ENCODE measurements around the gene FCHSD2. TPM values are rescaled to one million over a fixed set of nuclear protein-coding genes. Genes with fewer than 3 reads are reported as not detected.
A peak's percentile ranks its signal among the peaks of the same experiment; 100 is the strongest.

FCHSD2 gene
- total and polyA plus RNA-seq, 2 of the 13 experiments (the other 11 are each of a cell fraction or from before 2014, with no cell fraction given): 20.5 to 24.8 TPM

DNA sequence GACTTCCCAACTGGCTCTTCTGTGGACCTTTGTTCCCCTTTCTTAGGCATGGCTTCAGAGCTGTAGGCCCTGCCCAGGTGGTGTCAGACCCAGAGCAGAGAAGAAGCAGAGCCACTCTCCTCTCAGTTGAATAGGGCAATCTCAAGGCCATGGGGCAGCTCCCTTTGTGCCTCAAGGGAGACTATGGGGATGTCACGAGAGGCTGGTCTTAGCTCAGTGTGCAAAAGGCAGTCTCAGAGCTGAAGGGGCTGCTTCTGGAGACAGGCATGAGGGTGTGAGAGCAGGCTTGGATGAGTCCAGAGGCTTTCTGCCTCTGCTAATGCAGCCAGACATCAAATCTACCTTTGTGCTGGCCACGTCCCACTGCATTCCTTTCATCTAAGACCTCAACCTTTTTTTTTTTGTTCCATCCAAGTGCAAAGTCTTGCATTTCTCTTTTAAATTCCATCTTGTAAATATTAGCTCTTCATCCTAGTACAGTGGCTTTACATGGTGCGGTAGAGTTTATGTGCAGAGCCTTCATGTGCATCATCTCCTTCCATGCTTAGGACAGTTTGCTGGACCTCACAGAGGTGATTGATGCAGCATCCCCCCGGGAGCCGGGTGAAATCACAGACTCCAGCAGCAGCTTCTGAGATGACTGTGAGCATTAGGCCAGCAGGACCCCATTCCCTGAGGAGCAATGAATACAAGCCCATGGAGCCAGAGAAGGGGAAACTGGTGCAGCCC is 34.2 kb upstream of the FCHSD2 start (continued):
- no peak for TF ChIP-seq RFXAP (CRISPR knock-in tag; IDR thresholded peaks at IDR 0.05; ENCODE audit: borderline replicate concordance)
- TF ChIP-seq ZKSCAN8 (CRISPR knock-in tag; IDR thresholded peaks at IDR 0.05; ENCODE audit: borderline replicate concordance): 0 out of 2 replicates have a peak, but pooled peaks have one; percentile 10
- TF ChIP-seq, protein P1, sequence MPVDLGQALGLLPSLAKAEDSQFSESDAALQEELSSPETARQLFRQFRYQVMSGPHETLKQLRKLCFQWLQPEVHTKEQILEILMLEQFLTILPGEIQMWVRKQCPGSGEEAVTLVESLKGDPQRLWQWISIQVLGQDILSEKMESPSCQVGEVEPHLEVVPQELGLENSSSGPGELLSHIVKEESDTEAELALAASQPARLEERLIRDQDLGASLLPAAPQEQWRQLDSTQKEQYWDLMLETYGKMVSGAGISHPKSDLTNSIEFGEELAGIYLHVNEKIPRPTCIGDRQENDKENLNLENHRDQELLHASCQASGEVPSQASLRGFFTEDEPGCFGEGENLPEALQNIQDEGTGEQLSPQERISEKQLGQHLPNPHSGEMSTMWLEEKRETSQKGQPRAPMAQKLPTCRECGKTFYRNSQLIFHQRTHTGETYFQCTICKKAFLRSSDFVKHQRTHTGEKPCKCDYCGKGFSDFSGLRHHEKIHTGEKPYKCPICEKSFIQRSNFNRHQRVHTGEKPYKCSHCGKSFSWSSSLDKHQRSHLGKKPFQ (CRISPR knock-in tag; IDR thresholded peaks at IDR 0.05; ENCODE audit: insufficient replicate concordance): no peak
- 0 out of 2 replicates have a peak, but pooled peaks have one; percentile 5 for TF ChIP-seq ZNF510 (CRISPR knock-in tag; IDR thresholded peaks at IDR 0.05; ENCODE audit: low read depth)
- TF ChIP-seq HNRNPK (IDR thresholded peaks at IDR 0.05; ENCODE audit: low read depth, low read length, poor library complexity, severe bottlenecking): no peak
- no peak; the same call in 1 of the 2 replicates for TF ChIP-seq ZBTB20 (CRISPR knock-in tag; IDR thresholded peaks at IDR 0.05; ENCODE audit: borderline replicate concordance, low read depth)
- no peak for TF ChIP-seq HNRNPUL1 (IDR thresholded peaks at IDR 0.05; ENCODE audit: low read depth, low read length)
- TF ChIP-seq, protein P2, sequence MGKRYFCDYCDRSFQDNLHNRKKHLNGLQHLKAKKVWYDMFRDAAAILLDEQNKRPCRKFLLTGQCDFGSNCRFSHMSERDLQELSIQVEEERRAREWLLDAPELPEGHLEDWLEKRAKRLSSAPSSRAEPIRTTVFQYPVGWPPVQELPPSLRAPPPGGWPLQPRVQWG (CRISPR knock-in tag; IDR thresholded peaks at IDR 0.05; ENCODE audit: borderline replicate concordance, low read depth): no peak
- no peak for TF ChIP-seq HMG20B (CRISPR knock-in tag; conservative IDR thresholded peaks at IDR 0.05)
- TF ChIP-seq TEAD2 (CRISPR knock-in tag; IDR thresholded peaks at IDR 0.05): no peak
- TF ChIP-seq, protein P3, sequence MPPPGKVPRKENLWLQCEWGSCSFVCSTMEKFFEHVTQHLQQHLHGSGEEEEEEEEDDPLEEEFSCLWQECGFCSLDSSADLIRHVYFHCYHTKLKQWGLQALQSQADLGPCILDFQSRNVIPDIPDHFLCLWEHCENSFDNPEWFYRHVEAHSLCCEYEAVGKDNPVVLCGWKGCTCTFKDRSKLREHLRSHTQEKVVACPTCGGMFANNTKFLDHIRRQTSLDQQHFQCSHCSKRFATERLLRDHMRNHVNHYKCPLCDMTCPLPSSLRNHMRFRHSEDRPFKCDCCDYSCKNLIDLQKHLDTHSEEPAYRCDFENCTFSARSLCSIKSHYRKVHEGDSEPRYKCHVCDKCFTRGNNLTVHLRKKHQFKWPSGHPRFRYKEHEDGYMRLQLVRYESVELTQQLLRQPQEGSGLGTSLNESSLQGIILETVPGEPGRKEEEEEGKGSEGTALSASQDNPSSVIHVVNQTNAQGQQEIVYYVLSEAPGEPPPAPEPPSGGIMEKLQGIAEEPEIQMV (CRISPR knock-in tag; IDR thresholded peaks at IDR 0.05; ENCODE audit: low read depth): 0 out of 2 replicates have a peak, but pooled peaks have one; percentile 7
- peak; percentile 57; the same call in 1 of the 2 replicates for TF ChIP-seq NCOA2 (CRISPR knock-in tag; IDR thresholded peaks at IDR 0.05)
- no peak for TF ChIP-seq SOX13 (IDR thresholded peaks at IDR 0.05)
- peak in 1 of 2 experiments; percentile 54; a peak in 1 of 4 replicates for TF ChIP-seq SOX13 (CRISPR knock-in tag; conservative IDR thresholded peaks at IDR 0.05 in 1 of 2, IDR thresholded peaks at IDR 0.05 in 1 of 2)
- TF ChIP-seq, protein P4, sequence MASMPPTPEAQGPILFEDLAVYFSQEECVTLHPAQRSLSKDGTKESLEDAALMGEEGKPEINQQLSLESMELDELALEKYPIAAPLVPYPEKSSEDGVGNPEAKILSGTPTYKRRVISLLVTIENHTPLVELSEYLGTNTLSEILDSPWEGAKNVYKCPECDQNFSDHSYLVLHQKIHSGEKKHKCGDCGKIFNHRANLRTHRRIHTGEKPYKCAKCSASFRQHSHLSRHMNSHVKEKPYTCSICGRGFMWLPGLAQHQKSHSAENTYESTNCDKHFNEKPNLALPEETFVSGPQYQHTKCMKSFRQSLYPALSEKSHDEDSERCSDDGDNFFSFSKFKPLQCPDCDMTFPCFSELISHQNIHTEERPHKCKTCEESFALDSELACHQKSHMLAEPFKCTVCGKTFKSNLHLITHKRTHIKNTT (CRISPR knock-in tag; IDR thresholded peaks at IDR 0.05): no peak
- TF ChIP-seq ZNF234 (CRISPR knock-in tag; conservative IDR thresholded peaks at IDR 0.05): no peak
- no peak for TF ChIP-seq ZNF556 (CRISPR knock-in tag; IDR thresholded peaks at IDR 0.05; ENCODE audit: borderline replicate concordance)
- TF ChIP-seq KDM5A (IDR thresholded peaks at IDR 0.05; ENCODE audit: borderline replicate concordance, low read length): no peak
- TF ChIP-seq FIP1L1 (IDR thresholded peaks at IDR 0.05; ENCODE audit: borderline replicate concordance, insufficient read depth, low read depth, low read length): no peak
- no peak for TF ChIP-seq REXO4 (CRISPR knock-in tag; IDR thresholded peaks at IDR 0.05; ENCODE audit: borderline replicate concordance)
- TF ChIP-seq ZFX (CRISPR knock-in tag; IDR thresholded peaks at IDR 0.05; ENCODE audit: low read depth): peak; percentile 82
- TF ChIP-seq, protein P5, sequence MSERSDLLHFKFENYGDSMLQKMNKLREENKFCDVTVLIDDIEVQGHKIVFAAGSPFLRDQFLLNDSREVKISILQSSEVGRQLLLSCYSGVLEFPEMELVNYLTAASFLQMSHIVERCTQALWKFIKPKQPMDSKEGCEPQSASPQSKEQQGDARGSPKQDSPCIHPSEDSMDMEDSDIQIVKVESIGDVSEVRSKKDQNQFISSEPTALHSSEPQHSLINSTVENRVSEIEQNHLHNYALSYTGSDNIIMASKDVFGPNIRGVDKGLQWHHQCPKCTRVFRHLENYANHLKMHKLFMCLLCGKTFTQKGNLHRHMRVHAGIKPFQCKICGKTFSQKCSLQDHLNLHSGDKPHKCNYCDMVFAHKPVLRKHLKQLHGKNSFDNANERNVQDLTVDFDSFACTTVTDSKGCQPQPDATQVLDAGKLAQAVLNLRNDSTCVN (CRISPR knock-in tag; IDR thresholded peaks at IDR 0.05; ENCODE audit: borderline replicate concordance): peak; percentile 64; the same call in 1 of the 2 replicates
- TF ChIP-seq ZMYM4 (CRISPR knock-in tag; IDR thresholded peaks at IDR 0.05): no peak
